Caki2 (cell line): ENCODE measurements around the gene PLIN3. TPM values are rescaled to one million over a fixed set of nuclear protein-coding genes. Genes with fewer than 3 reads are reported as not detected.
A peak's percentile ranks its signal among the peaks of the same experiment; 100 is the strongest.
"Not testable (repeated sequence)": the region's sequence is repeated elsewhere in the genome, so short reads cannot be mapped to it uniquely, and the experiment has no call there.

Experiments used
- DNase-seq: peaks from one replicate; pipeline ENCODE4 v3.0.0-alpha.2; 2015; ENCODE audit warnings: low read depth
- in situ Hi-C: cut with HindIII; loops from 2 replicates; pipeline ENCODE4 v1.10.0; 2016; ENCODE audit warnings: low sequenced_read_pairs, low pct_unique_long_range_greater_than_20kb, mixed read lengths
- total RNA-seq: library from RNA; depleted of rRNA; stranded (reverse); fragments of >200 nt; shearing (Covaris generic); gene quantifications from 2 replicates; pipeline ENCODE4 v1.2.3, GENCODE V29; 2014; ENCODE audit warnings: low replicate concordance

The PLIN3 gene
- total RNA-seq, 1 experiment from 2014 or later, result 320 TPM

GRCh38 chr19:4822354-4822753 lies 45.1 kb downstream of the PLIN3 start:
- DNase-seq, in situ Hi-C loops: not testable (repeated sequence)

GRCh38 chr19:4821265-4821664 lies 46.2 kb downstream of the PLIN3 start:
- no peak for DNase-seq
- in situ Hi-C loops, result no loop called here

- in situ Hi-C loops, result no loop called here
These were observed 49.8 kb downstream of the PLIN3 start for GRCh38 chr19:4817467-4818277.

GRCh38 chr19:4816950-4817278 lies 50.6 kb downstream of the PLIN3 start:
- no peak for DNase-seq
- in situ Hi-C loops, result no loop called here

More at GRCh38 chr19:4817467-4818277, 49.8 kb downstream of the PLIN3 start:
- DNase-seq, result no peak

- in situ Hi-C loops, result no loop called here
These were observed 51.1 kb downstream of the PLIN3 start for GRCh38 chr19:4816202-4816949.

GRCh38 chr19:4815426-4816201 lies 51.9 kb downstream of the PLIN3 start:
- peak; percentile 86 for DNase-seq
- in situ Hi-C loops, result no loop called here

More at GRCh38 chr19:4816202-4816949, 51.1 kb downstream of the PLIN3 start:
- no peak for DNase-seq

- DNase-seq, result no peak
- in situ Hi-C loops, result no loop called here
These were observed 52.6 kb downstream of the PLIN3 start for GRCh38 chr19:4814625-4815425.

- in situ Hi-C loops, result no loop called here
- peak; percentile 41 for DNase-seq
These were observed 55.9 kb downstream of the PLIN3 start for GRCh38 chr19:4811328-4812131.

- in situ Hi-C loops, result no loop called here
These were observed 60.3 kb downstream of the PLIN3 start for GRCh38 chr19:4807188-4807587.

GRCh38 chr19:4806384-4806783 lies 61.1 kb downstream of the PLIN3 start:
- in situ Hi-C loops, result no loop called here
- no peak for DNase-seq

More at GRCh38 chr19:4807188-4807587, 60.3 kb downstream of the PLIN3 start:
- no peak for DNase-seq

GRCh38 chr19:4805140-4805539 lies 62.3 kb downstream of the PLIN3 start:
- DNase-seq, in situ Hi-C loops: not testable (repeated sequence)

- in situ Hi-C loops, result no loop called here
- peak; percentile 38 for DNase-seq
These were observed 63.5 kb downstream of the PLIN3 start for GRCh38 chr19:4803736-4804695.

GRCh38 chr19:4802711-4803110 lies 64.8 kb downstream of the PLIN3 start:
- in situ Hi-C loops, result no loop called here
- no peak for DNase-seq

- in situ Hi-C loops, result no loop called here
- no peak for DNase-seq
These were observed 66.3 kb downstream of the PLIN3 start for GRCh38 chr19:4801085-4801619.

GRCh38 chr19:4800591-4801081 lies 66.8 kb downstream of the PLIN3 start:
- in situ Hi-C loops, result no loop called here
- no peak for DNase-seq

GRCh38 chr19:4795400-4795799 lies 72.1 kb downstream of the PLIN3 start:
- in situ Hi-C loops, result no loop called here

More at GRCh38 chr19:4795400-4795799, 72.1 kb downstream of the PLIN3 start:
- no peak for DNase-seq
